ENCODE results near the gene RBKS. TPM values are rescaled to one million over a fixed set of nuclear protein-coding genes. Genes with fewer than 3 reads are reported as not detected.

Gene RBKS
- total and polyA plus RNA-seq, 2 of the 8 experiments (the other 6 are each of a cell fraction or from before 2014, with no cell fraction given): 1.1 to 1.5 TPM

GRCh38 chr2:27871802-27872201 is 18.4 kb downstream of the RBKS start:
- no peak for FAIRE-seq

More at GRCh38 chr2:27871802-27872201, 18.4 kb downstream of the RBKS start:
- Histone ChIP-seq H3K4me1 (replicated peaks in 1 of 4; ENCODE audit: control insufficient read depth in 3 of 4, insufficient read depth in 4 of 4, low read length in 3 of 4) (no peaks in the 10 kb centered on the region), H3K27me3 (replicated peaks in 1 of 4; ENCODE audit: control insufficient read depth in 3 of 4, extremely low read depth in 1 of 4, insufficient read depth in 3 of 4, low read length in 3 of 4) (no peaks in the 10 kb centered on the region), H3K4me3 (ENCODE audit: extremely low read depth in 1 of 4, insufficient read depth in 2 of 4, low read depth in 3 of 4, low read length in 4 of 4) (no peak overlapping the region), H3K14ac (ENCODE audit: insufficient read length) (no peak overlapping the region), H3K79me2 (ENCODE audit: control insufficient read depth in 1 of 2, insufficient read depth in 2 of 2, low read length in 2 of 2) (no peaks in the 10 kb centered on the region), H3K4me2 (ENCODE audit: insufficient read depth in 1 of 2, low read depth in 2 of 2, low read length in 2 of 2) (no peak overlapping the region), H4K20me1 (replicated peaks in 1 of 2; ENCODE audit: control insufficient read depth in 1 of 2, insufficient read depth in 2 of 2, low read length in 2 of 2) (no peaks in the 10 kb centered on the region), H3K4ac (replicated peaks; ENCODE audit: insufficient read length, low read depth, low read length) (no peak overlapping the region), H4K5ac (ENCODE audit: insufficient read length, low read depth, low read length) (no peak overlapping the region), H2AFZ (ENCODE audit: low read length) (no peak overlapping the region), H3K9me3 (ENCODE audit: insufficient read depth in 2 of 2, low read depth in 1 of 2, low read length in 1 of 2) (no peaks in the 10 kb centered on the region), H3K23me2 (ENCODE audit: low read depth, low read length) (no peaks in the 10 kb centered on the region), H3K23ac (ENCODE audit: insufficient read length) (no peak overlapping the region), H3K27ac (ENCODE audit: low read depth, low read length) (no peak overlapping the region), H3K18ac (ENCODE audit: extremely low read depth, low read length) (no peak overlapping the region), H3K9ac (replicated peaks in 1 of 4; ENCODE audit: extremely low read depth in 1 of 4, low read depth in 3 of 4, low read length in 3 of 4) (no peak overlapping the region), H2BK20ac (ENCODE audit: low read length) (no peak overlapping the region), H2BK5ac (ENCODE audit: low read depth, low read length) (no peak overlapping the region), H4K8ac (ENCODE audit: extremely low read depth, insufficient read depth, low read length) (no peak overlapping the region), H4K91ac (replicated peaks; ENCODE audit: insufficient read length, low read length) (no peak overlapping the region), H2BK12ac (ENCODE audit: low read depth, low read length) (no peak overlapping the region), H2BK120ac (replicated peaks; ENCODE audit: low read depth, low read length) (no peak overlapping the region), H2AK5ac (ENCODE audit: low read depth, low read length) (no peak overlapping the region), H3K56ac (replicated peaks; ENCODE audit: insufficient read length, low read depth, low read length) (no peak overlapping the region), H2BK15ac (ENCODE audit: low read length) (no peak overlapping the region), H3K79me1 (ENCODE audit: low read depth, low read length) (no peaks in the 10 kb centered on the region), H3K36me3 (ENCODE audit: control insufficient read depth in 2 of 4, insufficient read depth in 4 of 4, low read length in 3 of 4) (no peaks in the 10 kb centered on the region)
- DNase-seq (ENCODE audit: low read depth in 1 of 2, low spot score in 2 of 2): no peak
- CTCF ChIA-PET (ENCODE audit: partially characterized antibody): interaction anchor here (0.6 to 1.6 kb wide), 5 partner anchors 9 to 725 kb away, joined by 3 to 4 read pairs (median 3); no protein-coding TSS in a partner anchor
- POLR2A ChIA-PET (ENCODE audit: partially characterized antibody): no interaction called here
- no peak for TF ChIP-seq SIN3A (conservative IDR thresholded peaks at IDR 0.05 in 1 of 2, IDR thresholded peaks at IDR 0.05 in 1 of 2; ENCODE audit: low read depth in 1 of 2, low read length in 2 of 2)
- TF ChIP-seq RAD21 (IDR thresholded peaks at IDR 0.05 in 1 of 2, conservative IDR thresholded peaks at IDR 0.05 in 1 of 2; ENCODE audit: low read depth in 2 of 2, low read length in 2 of 2): no peak
- no peak for TF ChIP-seq CREB1 (IDR thresholded peaks at IDR 0.05)
- no peak for TF ChIP-seq CHD2 (IDR thresholded peaks at IDR 0.05; ENCODE audit: low read length)
- TF ChIP-seq CHD1 (IDR thresholded peaks at IDR 0.05; ENCODE audit: low read depth, low read length): no peak
- no peak for TF ChIP-seq POLR2A (IDR thresholded peaks at IDR 0.05; ENCODE audit: control extremely low read depth in 1 of 2, low read depth in 2 of 2, low read length in 2 of 2)
- no peak for TF ChIP-seq ZNF274 (IDR thresholded peaks at IDR 0.05; ENCODE audit: borderline replicate concordance, extremely low read depth, low read length)
- TF ChIP-seq NANOG (IDR thresholded peaks at IDR 0.05; ENCODE audit: insufficient read depth, low read depth, low read length, poor library complexity, severe bottlenecking): no peak
- no peak for TF ChIP-seq SIRT6 (IDR thresholded peaks at IDR 0.05; ENCODE audit: low read length)
- TF ChIP-seq SP2 (IDR thresholded peaks at IDR 0.05; ENCODE audit: low read length): no peak
- TF ChIP-seq CTBP2 (IDR thresholded peaks at IDR 0.05; ENCODE audit: borderline replicate concordance, insufficient read depth, insufficient read length, low read length): no peak
- 79% methylated on average over 3 of the region's 3 CpGs; no CpG with 5 or more reads in 1 of the 2 experiments for WGBS, 2 experiments (ENCODE audit: extremely low coverage in 1 of 2, insufficient coverage in 1 of 2, insufficient read length in 1 of 2, insufficient replicate concordance in 2 of 2, low coverage in 1 of 2, low lambda C conversion rate in 2 of 2, missing lambda C conversion rate in 1 of 2)

Measured in H1 (cell line).